Spinal cord (tissue), 10 donors: ENCODE data around the gene FYCO1. TPM values are rescaled to one million over a fixed set of nuclear protein-coding genes. Genes with fewer than 3 reads are reported as not detected.

Source experiments
- DNase-seq, 6 donors: peaks; one replicate each; pipeline versions ENCODE4 v3.0.0 to v3.0.0-alpha.2; 2013 to 2015; ENCODE audit warnings: low spot score in 6 of 6, low read depth in 4 of 6
- H3K27ac ChIP-seq: one replicate; pipeline ENCODE4 v1.5.1; 2013; ENCODE audit warnings: low read depth, low read length, control low read depth
- H3K27me3 ChIP-seq: one replicate; pipeline ENCODE4 v1.6.1; 2013; ENCODE audit warnings: low read length; ENCODE audit not compliant: control insufficient read depth, insufficient read depth
- H3K36me3 ChIP-seq: one replicate; pipeline ENCODE4 v1.6.1; 2013; ENCODE audit warnings: low read length; ENCODE audit not compliant: control insufficient read depth, insufficient read depth
- H3K4me1 ChIP-seq: one replicate; pipeline ENCODE4 v1.6.1; 2013; ENCODE audit warnings: low read length; ENCODE audit not compliant: control insufficient read depth, insufficient read depth
- H3K4me3 ChIP-seq: one replicate; pipeline ENCODE4 v1.5.1; 2013; ENCODE audit warnings: low read depth, low read length, control low read depth
- H3K9me3 ChIP-seq: one replicate; pipeline ENCODE4 v1.6.1; 2013; ENCODE audit warnings: low read length; ENCODE audit not compliant: control insufficient read depth, insufficient read depth
- WGBS: methylation state at CpG from one replicate; pipeline ENCODE4 v1.1.5; 2013; ENCODE audit warnings: missing lambda C conversion rate; ENCODE audit not compliant: insufficient coverage; 5-methylcytosine and 5-hydroxymethylcytosine counted together
- polyA plus RNA-seq, 2 donors: library from polyadenylated mRNA; unstranded; fragments of 120-200 nt; gene quantifications; one replicate each; pipeline ENCODE4 v1.2.1, GENCODE V29; 2013; ENCODE audit not compliant: insufficient read length in 2 of 2
- total RNA-seq, 2 donors: library from RNA; depleted of rRNA in 1 of 2; stranded (reverse); fragments of 120-200 nt in 1 of 2; fragments of >200 nt in 1 of 2; gene quantifications; one replicate each; pipeline versions ENCODE4 v1.2.3 to v1.2.4, GENCODE V29; 2013 to 2014
- donor health status: healthy.

FYCO1 gene
- total and polyA plus RNA-seq, 4 donors = 6.6 to 16.0 (median 8.1) TPM

DNA sequence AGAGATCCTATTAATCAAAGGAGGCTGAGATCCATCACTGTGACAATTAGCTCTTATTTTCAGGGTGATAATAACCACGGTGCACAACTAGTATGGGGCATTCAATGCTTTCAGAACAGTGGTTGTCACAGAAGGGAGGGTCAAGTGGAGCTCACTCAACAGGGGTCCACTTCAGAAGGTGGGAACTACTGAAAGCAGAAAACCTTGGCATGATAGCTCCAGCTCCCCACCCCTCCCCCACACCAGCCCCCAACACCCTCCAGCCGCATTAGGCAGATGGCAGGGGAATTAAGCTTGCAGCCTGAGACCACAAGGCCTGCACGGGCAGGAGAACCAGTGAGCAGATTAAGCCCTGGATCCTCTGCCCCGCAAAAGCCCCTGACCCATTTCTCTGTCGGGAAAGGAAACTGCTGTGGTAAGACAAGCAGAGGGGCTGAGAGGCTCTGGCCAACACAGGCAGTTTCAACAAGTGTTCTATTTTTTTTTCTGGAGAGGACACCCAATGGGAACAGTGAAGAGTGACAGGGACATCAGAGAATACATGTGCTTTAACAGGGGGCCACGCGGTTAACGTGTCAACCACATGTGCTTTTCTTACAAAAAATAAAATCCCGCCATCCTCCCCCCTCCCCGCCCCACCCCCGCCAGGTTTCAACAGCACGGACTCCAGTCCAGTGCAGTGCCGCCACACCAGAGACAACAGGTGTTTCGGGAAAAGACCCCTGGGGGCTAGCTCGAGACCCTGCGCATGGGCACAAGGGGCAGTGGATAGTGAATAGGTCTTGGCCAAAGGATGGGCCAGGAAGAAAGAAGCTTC, 997 bp downstream of the FYCO1 start:
- no peaks in the 10 kb centered on the region for H3K9me3 ChIP-seq
- H3K4me1 ChIP-seq = peaks cover 11% of the 10 kb centered on the region
- peak overlapping the region; percentile 65 for H3K27ac ChIP-seq
- DNase-seq = peak in 1 of 6 donors; percentile 18
- H3K4me3 ChIP-seq = peak overlapping the region; percentile 84
- H3K27me3 ChIP-seq = no peaks in the 10 kb centered on the region
- WGBS = 16% methylated on average over 7 of the region's 16 CpGs
- H3K36me3 ChIP-seq = no peaks in the 10 kb centered on the region

DNA sequence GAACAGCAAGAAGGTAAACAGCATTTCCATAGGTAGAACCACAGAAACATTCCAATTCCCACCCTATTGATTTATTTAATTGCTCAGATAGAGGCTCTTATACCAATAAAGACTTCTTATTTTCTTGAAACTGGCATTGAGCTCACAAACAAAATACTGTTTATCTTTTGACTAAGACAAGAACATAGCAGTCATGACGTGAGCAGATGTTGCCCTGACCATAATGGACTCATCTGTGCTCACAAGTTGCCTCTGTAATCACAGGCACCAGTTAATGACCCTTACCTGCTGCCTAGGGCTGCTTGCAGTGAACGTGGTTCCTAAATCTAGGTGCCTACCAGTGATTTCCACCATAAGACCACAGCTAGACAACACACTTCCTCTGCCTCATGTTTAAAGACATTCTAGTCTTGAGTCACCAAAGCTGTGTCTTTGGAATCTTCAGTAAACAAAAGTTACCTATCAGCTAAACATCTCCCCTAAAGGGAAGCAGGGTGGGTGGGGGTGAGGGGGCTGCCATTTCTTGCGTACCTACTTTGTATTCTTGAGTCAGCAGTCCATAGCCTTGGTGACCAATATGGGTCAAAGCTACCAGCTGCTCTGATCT, 2.1 kb downstream of the FYCO1 start:
- no peaks in the 10 kb centered on the region for H3K27me3 ChIP-seq
- DNase-seq = no peak
- no peaks in the 10 kb centered on the region for H3K36me3 ChIP-seq
- 82% methylated on average over 2 of the region's 3 CpGs for WGBS
- no peak overlapping the region for H3K4me3 ChIP-seq
- no peaks in the 10 kb centered on the region for H3K9me3 ChIP-seq
- H3K4me1 ChIP-seq = peaks cover 11% of the 10 kb centered on the region
- no peak overlapping the region for H3K27ac ChIP-seq

GRCh38 chr3:45992821-45993221, 2.8 kb downstream of the FYCO1 start:
- Histone ChIP-seq H3K4me1 (peaks cover 17% of the 10 kb centered on the region), H3K27ac (no peak overlapping the region), H3K27me3 (no peaks in the 10 kb centered on the region), H3K4me3 (no peak overlapping the region), H3K9me3 (no peaks in the 10 kb centered on the region), H3K36me3 (no peaks in the 10 kb centered on the region)
- no peak for DNase-seq
- 76% methylated on average over 2 of the region's 2 CpGs for WGBS

DNA sequence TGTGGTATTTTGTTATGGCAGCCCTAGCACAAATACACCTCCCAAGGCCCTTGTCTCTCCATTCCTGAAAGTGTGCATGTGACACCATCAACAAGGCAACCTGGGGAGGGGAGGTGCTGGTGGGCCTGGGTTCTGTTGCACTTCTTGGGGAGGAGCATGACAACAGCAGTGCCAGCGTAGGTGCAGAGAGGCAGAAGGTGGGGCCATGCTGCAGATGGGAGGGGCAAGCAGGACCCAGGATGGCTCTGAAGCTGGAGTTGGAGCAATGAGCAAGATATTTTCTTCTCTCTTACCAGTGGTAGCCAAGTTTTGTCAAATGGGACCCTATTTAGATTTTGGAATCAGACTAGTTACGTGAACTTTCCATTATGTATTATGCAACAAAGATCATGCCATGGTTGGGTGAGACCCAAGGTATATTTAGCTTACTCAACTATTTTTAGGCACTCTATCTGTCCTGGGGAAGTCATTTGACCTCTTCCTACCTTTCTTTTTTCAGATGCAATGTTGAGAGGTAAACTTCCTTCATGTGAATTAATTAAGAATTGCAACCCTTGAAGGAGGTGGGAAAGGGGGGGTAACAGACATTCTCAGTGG, 3.4 kb downstream of the FYCO1 start:
- no peaks in the 10 kb centered on the region for H3K9me3 ChIP-seq
- WGBS = no CpG with 5 or more reads among the region's 2 CpGs
- H3K36me3 ChIP-seq = no peaks in the 10 kb centered on the region
- H3K27ac ChIP-seq = no peak overlapping the region
- no peak overlapping the region for H3K4me3 ChIP-seq
- no peaks in the 10 kb centered on the region for H3K27me3 ChIP-seq
- DNase-seq = no peak
- H3K4me1 ChIP-seq = peaks cover 22% of the 10 kb centered on the region

GRCh38 chr3:45991341-45991740, 4.3 kb downstream of the FYCO1 start:
- H3K4me3 ChIP-seq = no peak overlapping the region
- DNase-seq = no peak
- H3K27me3 ChIP-seq = no peaks in the 10 kb centered on the region
- no peaks in the 10 kb centered on the region for H3K9me3 ChIP-seq
- H3K36me3 ChIP-seq = no peaks in the 10 kb centered on the region
- WGBS = 88% methylated on average over 2 of the region's 6 CpGs
- H3K27ac ChIP-seq = no peak overlapping the region
- H3K4me1 ChIP-seq = peaks cover 23% of the 10 kb centered on the region

GRCh38 chr3:45990181-45990580, 5.4 kb downstream of the FYCO1 start:
- Histone ChIP-seq H3K27ac (no peak overlapping the region), H3K36me3 (no peaks in the 10 kb centered on the region)
- 0% methylated on average over 1 of the region's 3 CpGs for WGBS

DNA sequence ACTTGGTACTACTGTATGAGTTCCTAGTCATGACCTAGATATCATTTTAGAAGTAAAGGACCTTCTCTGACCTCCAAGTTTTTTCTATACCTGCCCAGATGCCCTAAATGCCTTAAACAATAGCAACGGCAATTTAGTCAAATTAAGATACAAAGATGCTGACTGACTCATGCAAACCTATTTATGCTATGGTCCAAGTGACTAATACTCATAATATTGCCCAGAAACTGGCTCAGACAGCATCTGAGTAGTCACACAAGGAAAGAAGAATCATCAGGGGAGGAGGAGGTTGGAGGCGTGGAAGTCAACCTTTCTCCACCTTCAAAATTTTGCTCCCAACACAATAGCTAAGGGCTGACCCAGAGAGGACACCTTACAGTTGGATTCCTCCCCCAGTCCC, 6.8 kb downstream of the FYCO1 start:
- Histone ChIP-seq H3K4me1 (peaks cover 15% of the 10 kb centered on the region), H3K27ac (no peak overlapping the region), H3K36me3 (peaks cover 3% of the 10 kb centered on the region), H3K9me3 (no peaks in the 10 kb centered on the region), H3K4me3 (no peak overlapping the region), H3K27me3 (no peaks in the 10 kb centered on the region)
- WGBS = no CpG with 5 or more reads among the region's 2 CpGs
- no peak for DNase-seq

More at GRCh38 chr3:45990181-45990580, 5.4 kb downstream of the FYCO1 start:
- H3K27me3 ChIP-seq = no peaks in the 10 kb centered on the region
- peaks cover 19% of the 10 kb centered on the region for H3K4me1 ChIP-seq
- no peak overlapping the region for H3K4me3 ChIP-seq
- H3K9me3 ChIP-seq = no peaks in the 10 kb centered on the region
- no peak for DNase-seq

- WGBS = 94% methylated on average over 4 of the region's 4 CpGs
- Histone ChIP-seq H3K27me3 (no peaks in the 10 kb centered on the region), H3K36me3 (peaks cover 3% of the 10 kb centered on the region), H3K9me3 (no peaks in the 10 kb centered on the region), H3K4me1 (peaks cover 15% of the 10 kb centered on the region), H3K4me3 (no peak overlapping the region), H3K27ac (no peak overlapping the region)
- no peak for DNase-seq
Observed at GRCh38 chr3:45988362-45988761, 7.3 kb downstream of the FYCO1 start.

DNA sequence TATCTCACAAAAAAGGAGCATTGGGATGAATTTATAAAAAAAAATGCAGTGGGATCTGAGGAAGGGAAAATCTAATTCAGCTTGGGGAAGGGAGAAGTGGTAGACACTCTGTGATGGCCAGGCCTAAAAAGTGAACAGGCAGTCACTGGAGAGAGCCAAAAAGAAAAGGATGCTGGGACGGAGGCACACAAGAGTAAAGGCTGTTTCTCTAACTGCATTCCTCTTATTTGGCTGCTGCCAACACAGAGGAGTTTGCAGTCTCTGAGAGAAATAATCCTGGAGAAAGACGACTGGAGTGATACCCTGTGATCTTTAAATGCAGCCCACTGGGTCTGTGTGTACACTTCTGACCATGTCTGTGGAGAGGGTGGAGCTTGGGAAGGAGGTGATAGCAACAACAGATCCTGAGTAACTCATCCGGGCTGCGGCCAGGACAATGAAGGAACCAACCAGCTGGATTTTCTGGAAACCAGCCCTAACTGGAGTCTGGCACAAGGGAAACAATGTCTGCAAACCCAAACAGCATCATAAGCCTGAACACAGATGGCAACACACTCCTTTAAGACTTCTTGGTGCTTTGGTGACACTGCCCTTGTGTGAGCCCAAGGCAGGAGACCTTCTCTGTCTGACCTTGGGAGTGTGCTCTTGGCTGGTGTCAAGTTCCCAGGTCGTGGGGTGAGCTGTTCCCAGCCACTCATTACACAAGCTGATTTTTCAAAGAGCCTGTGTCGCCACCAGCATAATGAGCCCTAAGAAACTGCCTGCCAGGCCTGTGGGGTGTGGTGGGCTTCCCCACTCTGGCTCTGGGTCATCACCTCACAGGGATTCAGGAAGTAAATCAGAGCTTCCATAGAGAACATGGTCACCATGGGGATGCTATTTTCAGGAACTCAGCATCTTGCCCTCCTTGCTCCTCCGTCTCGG, 8.0 kb downstream of the FYCO1 start:
- peaks cover 7% of the 10 kb centered on the region for H3K36me3 ChIP-seq
- DNase-seq = peak in 3 of 6 donors; percentile 12 to 91 (median 55)
- H3K4me1 ChIP-seq = peaks cover 15% of the 10 kb centered on the region
- no peaks in the 10 kb centered on the region for H3K27me3 ChIP-seq
- peak overlapping the region; percentile 63 for H3K27ac ChIP-seq
- no peak overlapping the region for H3K4me3 ChIP-seq
- 35% methylated on average over 8 of the region's 8 CpGs for WGBS
- H3K9me3 ChIP-seq = no peaks in the 10 kb centered on the region
